ENCODE results near the gene OR2V1. TPM values are rescaled to one million over a fixed set of nuclear protein-coding genes. Genes with fewer than 3 reads are reported as not detected.
"Not testable (repeated sequence)": the region's sequence is repeated elsewhere in the genome, so short reads cannot be mapped to it uniquely, and the experiment has no call there.

OR2V1 gene
- total RNA-seq, 4 donors from 2014 or later: not detected

DNA sequence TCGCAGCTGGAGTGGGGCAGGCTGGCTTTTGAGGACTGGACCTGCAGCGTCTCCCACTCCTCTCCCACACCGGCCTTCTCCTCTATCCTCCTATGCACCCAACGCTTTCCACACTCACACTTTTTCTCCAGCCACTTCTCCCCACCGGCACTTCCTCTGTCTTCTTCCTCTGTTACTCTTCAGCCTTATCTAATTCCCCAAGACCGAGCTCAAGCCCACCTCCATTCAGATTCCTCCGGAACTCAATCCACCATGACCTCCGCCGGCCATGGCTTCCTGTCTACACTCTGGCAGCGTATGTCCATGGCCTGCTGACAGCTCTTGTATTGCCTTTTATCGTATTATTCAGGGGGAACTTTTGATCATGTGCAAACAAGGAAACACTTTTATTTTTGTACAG is 545 bp upstream of the OR2V1 start:
- no peak for DNase-seq
- Histone ChIP-seq H3K9me3 (no peaks in the 10 kb centered on the region), H3K4me1 (no peaks in the 10 kb centered on the region), H3K27ac (no peak overlapping the region), H3K4me3 (no peak overlapping the region), H3K36me3 (no peaks in the 10 kb centered on the region), H3K27me3 (peaks cover 0 to 4% of the 10 kb centered on the region in 2 donors)
- TF ChIP-seq, protein P1, sequence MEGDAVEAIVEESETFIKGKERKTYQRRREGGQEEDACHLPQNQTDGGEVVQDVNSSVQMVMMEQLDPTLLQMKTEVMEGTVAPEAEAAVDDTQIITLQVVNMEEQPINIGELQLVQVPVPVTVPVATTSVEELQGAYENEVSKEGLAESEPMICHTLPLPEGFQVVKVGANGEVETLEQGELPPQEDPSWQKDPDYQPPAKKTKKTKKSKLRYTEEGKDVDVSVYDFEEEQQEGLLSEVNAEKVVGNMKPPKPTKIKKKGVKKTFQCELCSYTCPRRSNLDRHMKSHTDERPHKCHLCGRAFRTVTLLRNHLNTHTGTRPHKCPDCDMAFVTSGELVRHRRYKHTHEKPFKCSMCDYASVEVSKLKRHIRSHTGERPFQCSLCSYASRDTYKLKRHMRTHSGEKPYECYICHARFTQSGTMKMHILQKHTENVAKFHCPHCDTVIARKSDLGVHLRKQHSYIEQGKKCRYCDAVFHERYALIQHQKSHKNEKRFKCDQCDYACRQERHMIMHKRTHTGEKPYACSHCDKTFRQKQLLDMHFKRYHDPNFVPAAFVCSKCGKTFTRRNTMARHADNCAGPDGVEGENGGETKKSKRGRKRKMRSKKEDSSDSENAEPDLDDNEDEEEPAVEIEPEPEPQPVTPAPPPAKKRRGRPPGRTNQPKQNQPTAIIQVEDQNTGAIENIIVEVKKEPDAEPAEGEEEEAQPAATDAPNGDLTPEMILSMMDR (IDR thresholded peaks at IDR 0.05): no peak
- no peak for TF ChIP-seq POLR2A (IDR thresholded peaks at IDR 0.05)
- intact Hi-C loops (cut with DNase I; ENCODE audit: low total_unique reads): no loop called here

DNA sequence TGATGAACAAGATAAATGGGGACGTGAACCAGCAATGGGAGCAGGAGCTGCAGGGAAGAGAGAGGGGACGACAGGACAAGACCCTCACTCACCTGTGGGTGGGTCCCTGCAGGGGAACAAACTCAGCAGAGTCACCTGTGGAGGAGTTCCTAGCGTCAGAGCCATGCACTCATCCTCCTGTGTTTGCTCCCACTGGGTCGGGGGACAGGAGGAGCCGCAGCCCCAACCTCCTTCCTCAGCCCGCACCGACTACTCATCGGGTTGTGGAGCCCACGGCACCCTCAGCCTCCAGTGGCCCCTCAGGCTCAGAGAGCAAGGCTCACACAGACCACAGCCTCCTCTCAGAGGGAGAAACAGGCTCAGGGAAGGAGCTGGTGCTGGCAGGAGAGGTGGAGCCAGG is 888 bp downstream of the OR2V1 start:
- intact Hi-C loops (cut with DNase I; ENCODE audit: low total_unique reads): not testable (repeated sequence)

DNA sequence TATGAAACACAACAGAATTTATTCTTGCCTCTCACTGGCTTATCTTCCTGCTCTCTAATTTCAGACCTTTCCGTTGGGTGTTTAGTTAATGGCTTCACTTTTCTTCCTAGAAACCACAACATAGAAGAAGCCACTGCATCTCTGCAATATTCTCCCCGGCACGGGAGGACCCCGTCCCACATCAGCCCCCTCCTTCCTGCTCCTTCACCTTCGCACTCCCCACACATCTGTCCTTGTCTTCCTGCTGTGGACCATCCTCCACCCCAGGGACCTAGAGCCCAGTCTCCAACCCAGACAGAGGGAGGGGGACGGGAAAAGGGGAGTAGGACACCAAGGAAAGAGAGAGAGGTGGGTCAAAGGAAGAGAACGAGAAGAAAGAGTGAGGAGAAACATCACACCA is 1.4 kb downstream of the OR2V1 start:
- H3K4me3 ChIP-seq: no peak overlapping the region
- H3K36me3 ChIP-seq: no peaks in the 10 kb centered on the region
- no peak for DNase-seq
- peaks cover 0 to 4% of the 10 kb centered on the region in 2 donors for H3K27me3 ChIP-seq
- no peaks in the 10 kb centered on the region for H3K9me3 ChIP-seq
- TF ChIP-seq, protein P1 (IDR thresholded peaks at IDR 0.05): no peak
- TF ChIP-seq POLR2A (IDR thresholded peaks at IDR 0.05): no peak
- intact Hi-C loops (cut with DNase I; ENCODE audit: low total_unique reads): no loop called here
- no peak overlapping the region for H3K27ac ChIP-seq
- no peaks in the 10 kb centered on the region for H3K4me1 ChIP-seq

More for the DNA sequence above, 888 bp downstream of the OR2V1 start:
- H3K9me3 ChIP-seq, H3K4me1 ChIP-seq, H3K36me3 ChIP-seq, H3K4me3 ChIP-seq, DNase-seq, H3K27me3 ChIP-seq, H3K27ac ChIP-seq: not testable (repeated sequence)

DNA sequence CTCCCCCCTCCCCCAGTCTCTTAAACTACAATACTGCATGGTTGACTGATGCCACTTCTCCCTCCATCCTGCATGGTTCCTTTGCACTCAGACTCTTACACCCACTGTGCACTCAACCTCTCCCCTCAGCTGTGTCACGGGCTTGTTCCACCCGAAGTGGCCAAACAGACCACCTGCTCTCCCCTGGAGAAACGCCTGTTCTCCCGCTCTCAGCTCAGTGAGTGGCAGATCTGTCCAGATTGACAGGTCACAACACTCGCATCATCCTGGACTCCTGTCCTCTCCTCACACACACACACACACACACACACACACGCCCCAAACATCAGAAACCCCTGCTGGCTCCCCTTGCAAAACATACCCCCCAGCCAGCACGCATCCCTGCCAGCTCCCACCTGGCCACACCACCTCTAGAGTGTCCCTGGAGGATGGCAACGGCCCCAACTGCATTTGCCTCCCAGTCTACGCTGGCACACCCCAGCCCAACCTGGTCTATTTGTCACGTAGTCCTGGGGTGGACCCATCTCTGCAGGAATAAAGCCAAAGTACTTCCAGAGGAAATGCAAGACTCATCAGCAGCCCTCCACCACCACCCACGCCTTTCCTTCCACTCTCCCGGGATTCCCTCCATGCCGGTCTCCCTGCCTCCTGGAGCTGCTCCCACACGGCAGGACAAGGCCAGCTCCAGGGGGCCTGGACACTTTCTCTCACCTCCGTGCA is 2.9 kb downstream of the OR2V1 start:
- intact Hi-C loops (cut with DNase I; ENCODE audit: low total_unique reads): no loop called here
- Histone ChIP-seq H3K4me1 (no peaks in the 10 kb centered on the region), H3K9me3 (no peaks in the 10 kb centered on the region), H3K4me3 (no peak overlapping the region), H3K36me3 (no peaks in the 10 kb centered on the region), H3K27ac (no peak overlapping the region), H3K27me3 (peaks cover 0 to 4% of the 10 kb centered on the region in 2 donors)
- TF ChIP-seq, protein P1 (IDR thresholded peaks at IDR 0.05): no peak
- no peak for TF ChIP-seq POLR2A (IDR thresholded peaks at IDR 0.05)
- no peak for DNase-seq

DNA sequence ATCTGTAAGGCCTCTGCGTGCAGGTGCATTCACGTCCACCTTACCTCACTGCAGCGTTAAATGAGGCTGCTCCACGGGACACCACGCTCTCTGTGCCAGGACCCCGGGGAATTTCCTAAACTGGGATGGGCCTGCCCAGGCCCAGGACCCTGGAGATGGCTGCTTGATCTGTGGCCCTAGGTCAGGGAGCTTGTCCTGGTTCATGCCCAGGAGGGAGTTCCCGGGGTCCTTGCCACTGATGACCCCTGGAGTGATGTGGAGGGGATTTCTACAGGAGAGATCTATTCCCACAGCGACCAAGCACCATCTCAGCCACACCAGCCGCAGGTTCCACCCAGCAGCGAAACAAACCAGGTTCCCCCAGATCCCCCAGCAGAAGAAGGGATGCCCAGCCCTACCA is 3.5 kb downstream of the OR2V1 start:
- Histone ChIP-seq H3K9me3 (no peaks in the 10 kb centered on the region), H3K4me3 (no peak overlapping the region), H3K4me1 (no peaks in the 10 kb centered on the region), H3K36me3 (no peaks in the 10 kb centered on the region), H3K27me3 (peaks cover 0 to 1% of the 10 kb centered on the region in 2 donors), H3K27ac (no peak overlapping the region)
- DNase-seq: no peak
- intact Hi-C loops (cut with DNase I; ENCODE audit: low total_unique reads): no loop called here
- TF ChIP-seq, protein P1 (IDR thresholded peaks at IDR 0.05): no peak
- no peak for TF ChIP-seq POLR2A (IDR thresholded peaks at IDR 0.05)

All from uterus (tissue), 4 donors.